GM23338 (cell line): Measurements from ENCODE around the gene GMPPB.

Experiments
- CREB1 ChIP-seq: fragments of 250-450 bp; sonication (Bioruptor Pico); IDR thresholded peaks from 2 replicates; pipeline ENCODE4 v1.5.0; 2020; ENCODE audit warnings: low read depth, mild to moderate bottlenecking, moderate library complexity
- EZH2 ChIP-seq: fragments of 200-600 bp; sonication (generic); IDR thresholded peaks from one replicate; pipeline ENCODE4 v1.8.0; 2017; ENCODE audit warnings: antibody characterized with exemption, mild to moderate bottlenecking, low read depth; ENCODE audit not compliant: unreplicated experiment
- EZH2phosphoT487 ChIP-seq: fragments of 200-600 bp; sonication (generic); IDR thresholded peaks from one replicate; pipeline ENCODE4 v1.8.1; 2018; ENCODE audit warnings: antibody characterized with exemption; ENCODE audit not compliant: unreplicated experiment
- JUNB ChIP-seq: IDR thresholded peaks from one replicate; pipeline ENCODE4 v1.6.1; 2016; ENCODE audit warnings: antibody characterized with exemption; ENCODE audit not compliant: unreplicated experiment
- POLR2AphosphoS5 ChIP-seq: IDR thresholded peaks from 2 replicates; pipeline ENCODE4 v1.6.1; 2016; ENCODE audit warnings: antibody characterized with exemption, low read depth
- TF ChIP-seq, protein P1 (sequence below), 2 experiments: fragments of 200-600 bp in 1 of 2; sonication (generic) in 1 of 2; conservative IDR thresholded peaks; 2 replicates each; pipeline versions ENCODE4 v1.5.1 to v1.6.1; 2016 to 2017; ENCODE audit warnings: antibody characterized with exemption in 2 of 2, low read depth in 2 of 2, mild to moderate bottlenecking in 2 of 2, moderate library complexity in 1 of 2
- TF ChIP-seq, protein P2 (sequence below): IDR thresholded peaks from one replicate; pipeline ENCODE4 v1.6.1; 2018; ENCODE audit warnings: antibody characterized with exemption; ENCODE audit not compliant: unreplicated experiment

DNA sequence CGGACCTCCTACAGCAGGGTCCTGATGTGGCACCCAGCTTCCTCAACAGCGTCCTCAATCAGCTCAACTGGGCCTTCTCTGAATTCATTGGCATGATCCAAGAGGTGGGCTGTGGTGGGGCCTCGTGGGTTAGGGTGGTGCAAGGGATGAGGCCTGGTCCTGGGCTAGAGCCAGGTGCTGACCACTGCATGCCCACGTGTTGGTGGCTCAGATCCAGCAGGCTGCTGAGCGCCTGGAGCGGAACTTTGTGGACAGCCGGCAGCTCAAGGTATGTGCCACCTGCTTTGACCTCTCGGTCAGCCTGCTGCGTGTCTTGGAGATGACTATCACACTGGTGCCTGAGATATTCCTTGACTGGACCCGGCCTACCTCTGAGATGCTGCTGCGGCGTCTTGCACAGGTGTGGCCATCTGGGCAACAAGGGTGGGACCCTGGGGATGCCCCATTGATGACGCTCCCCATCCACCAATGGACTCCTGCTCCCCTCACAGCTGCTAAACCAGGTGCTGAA is 8.1 kb downstream of the GMPPB start:
- TF ChIP-seq EZH2phosphoT487 (no peak), EZH2 (no peak), POLR2AphosphoS5 (no peak), JUNB (no peak), CREB1 (CRISPR knock-in tag) (no peak)
- TF ChIP-seq, protein P1, sequence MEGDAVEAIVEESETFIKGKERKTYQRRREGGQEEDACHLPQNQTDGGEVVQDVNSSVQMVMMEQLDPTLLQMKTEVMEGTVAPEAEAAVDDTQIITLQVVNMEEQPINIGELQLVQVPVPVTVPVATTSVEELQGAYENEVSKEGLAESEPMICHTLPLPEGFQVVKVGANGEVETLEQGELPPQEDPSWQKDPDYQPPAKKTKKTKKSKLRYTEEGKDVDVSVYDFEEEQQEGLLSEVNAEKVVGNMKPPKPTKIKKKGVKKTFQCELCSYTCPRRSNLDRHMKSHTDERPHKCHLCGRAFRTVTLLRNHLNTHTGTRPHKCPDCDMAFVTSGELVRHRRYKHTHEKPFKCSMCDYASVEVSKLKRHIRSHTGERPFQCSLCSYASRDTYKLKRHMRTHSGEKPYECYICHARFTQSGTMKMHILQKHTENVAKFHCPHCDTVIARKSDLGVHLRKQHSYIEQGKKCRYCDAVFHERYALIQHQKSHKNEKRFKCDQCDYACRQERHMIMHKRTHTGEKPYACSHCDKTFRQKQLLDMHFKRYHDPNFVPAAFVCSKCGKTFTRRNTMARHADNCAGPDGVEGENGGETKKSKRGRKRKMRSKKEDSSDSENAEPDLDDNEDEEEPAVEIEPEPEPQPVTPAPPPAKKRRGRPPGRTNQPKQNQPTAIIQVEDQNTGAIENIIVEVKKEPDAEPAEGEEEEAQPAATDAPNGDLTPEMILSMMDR (conservative IDR thresholded peaks at IDR 0.05; ENCODE audit: low read depth in 2 of 2): no peak
- TF ChIP-seq, protein P2, sequence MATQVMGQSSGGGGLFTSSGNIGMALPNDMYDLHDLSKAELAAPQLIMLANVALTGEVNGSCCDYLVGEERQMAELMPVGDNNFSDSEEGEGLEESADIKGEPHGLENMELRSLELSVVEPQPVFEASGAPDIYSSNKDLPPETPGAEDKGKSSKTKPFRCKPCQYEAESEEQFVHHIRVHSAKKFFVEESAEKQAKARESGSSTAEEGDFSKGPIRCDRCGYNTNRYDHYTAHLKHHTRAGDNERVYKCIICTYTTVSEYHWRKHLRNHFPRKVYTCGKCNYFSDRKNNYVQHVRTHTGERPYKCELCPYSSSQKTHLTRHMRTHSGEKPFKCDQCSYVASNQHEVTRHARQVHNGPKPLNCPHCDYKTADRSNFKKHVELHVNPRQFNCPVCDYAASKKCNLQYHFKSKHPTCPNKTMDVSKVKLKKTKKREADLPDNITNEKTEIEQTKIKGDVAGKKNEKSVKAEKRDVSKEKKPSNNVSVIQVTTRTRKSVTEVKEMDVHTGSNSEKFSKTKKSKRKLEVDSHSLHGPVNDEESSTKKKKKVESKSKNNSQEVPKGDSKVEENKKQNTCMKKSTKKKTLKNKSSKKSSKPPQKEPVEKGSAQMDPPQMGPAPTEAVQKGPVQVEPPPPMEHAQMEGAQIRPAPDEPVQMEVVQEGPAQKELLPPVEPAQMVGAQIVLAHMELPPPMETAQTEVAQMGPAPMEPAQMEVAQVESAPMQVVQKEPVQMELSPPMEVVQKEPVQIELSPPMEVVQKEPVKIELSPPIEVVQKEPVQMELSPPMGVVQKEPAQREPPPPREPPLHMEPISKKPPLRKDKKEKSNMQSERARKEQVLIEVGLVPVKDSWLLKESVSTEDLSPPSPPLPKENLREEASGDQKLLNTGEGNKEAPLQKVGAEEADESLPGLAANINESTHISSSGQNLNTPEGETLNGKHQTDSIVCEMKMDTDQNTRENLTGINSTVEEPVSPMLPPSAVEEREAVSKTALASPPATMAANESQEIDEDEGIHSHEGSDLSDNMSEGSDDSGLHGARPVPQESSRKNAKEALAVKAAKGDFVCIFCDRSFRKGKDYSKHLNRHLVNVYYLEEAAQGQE: no peak
